Measurements from ENCODE around the gene CDH4.

The CDH4 gene

DNA sequence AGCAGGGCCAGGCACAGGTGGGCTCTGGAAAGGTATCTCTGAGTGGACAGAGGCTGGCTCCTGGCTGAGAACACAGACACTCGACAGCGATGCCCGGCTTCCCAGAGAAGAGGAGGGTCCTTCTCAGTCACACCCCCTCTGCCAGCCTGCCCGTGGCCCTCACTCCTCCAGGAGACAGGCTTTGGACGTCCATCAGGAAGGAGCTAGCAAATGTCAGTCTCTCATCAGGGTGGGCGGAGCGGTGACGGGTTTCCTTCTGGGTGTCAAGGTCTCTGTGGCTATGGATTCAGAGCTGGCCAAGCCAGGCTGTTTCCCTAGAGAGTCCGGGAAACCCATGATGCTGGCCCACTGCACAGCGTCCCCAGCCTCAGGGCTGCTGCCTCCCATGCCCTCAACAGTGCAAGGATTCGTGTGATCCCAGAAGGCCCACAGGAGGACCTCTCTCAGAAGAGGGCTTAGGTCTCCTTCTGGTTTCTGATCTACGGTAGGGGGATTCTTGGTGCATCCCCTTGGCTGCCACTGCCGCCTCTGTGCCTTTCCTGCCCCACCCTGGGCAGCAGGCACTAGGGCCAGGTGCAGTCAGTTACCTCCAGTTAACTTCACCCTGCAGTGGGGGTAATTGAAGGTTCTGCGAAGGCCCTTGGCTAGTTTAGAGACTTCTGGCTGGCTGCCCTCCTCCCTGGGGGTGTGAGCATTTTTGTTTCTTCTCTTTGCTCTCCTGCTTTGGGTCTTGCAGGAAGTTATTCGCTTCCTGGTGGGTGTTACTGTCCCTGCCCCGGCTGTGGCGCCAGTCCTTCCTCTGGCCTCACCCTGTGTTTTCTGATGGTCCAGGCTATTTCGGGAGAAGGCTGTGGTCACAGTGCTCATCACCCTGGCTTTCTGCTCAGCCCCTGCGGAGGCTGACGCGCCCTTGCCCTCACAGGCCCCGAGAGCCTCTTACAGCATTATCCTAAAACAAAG, 80.2 kb downstream of the CDH4 start:
- DNase-seq, result no peak

GRCh38 chr20:61333484-61334108, 81.5 kb downstream of the CDH4 start:
- DNase-seq, result no peak

GRCh38 chr20:61340157-61340556, 88.1 kb downstream of the CDH4 start:
- no peak for DNase-seq

DNA sequence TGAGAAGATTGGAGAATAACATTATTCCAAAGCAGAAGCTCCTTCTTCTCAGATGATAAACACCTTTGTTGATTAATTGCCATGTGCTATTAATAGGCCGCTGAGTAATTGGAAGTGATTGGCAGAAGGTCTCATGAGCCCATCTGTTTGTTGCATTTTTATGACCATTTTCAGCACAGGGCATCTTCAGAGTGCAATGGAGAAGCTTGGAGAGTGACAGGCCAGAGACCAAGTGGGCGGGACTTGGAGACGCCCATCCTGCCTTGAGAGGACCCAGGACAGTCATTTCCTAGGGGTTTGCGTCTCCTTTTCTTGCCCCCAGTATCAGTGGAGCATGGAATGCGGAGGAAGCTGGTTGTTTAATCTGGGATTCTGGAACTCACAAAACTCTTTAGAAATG, 89.5 kb downstream of the CDH4 start:
- no peak for DNase-seq

- DNase-seq, result no peak
These were observed 91.9 kb downstream of the CDH4 start for GRCh38 chr20:61343934-61344333.

- no peak for DNase-seq
These were observed 93.6 kb downstream of the CDH4 start for GRCh38 chr20:61345656-61346055.

DNA sequence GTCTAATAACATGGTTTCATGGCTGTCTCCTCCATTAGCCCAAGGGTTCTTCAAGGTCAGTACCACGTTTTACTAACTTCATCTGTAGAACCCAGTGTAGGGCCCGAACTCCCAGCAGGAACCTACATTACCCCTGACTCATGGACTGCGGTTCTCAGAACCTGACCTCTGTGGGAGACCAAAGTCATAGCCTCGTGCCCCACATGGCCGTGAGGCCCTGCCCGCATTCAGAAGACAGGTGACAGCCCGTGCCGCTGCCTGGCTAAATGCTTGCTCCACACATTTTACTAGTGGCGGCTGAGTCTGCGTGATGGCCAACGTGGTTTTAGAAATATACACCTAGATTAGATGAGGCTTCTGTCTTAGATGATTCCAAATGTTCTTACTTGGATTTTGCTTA, 94.9 kb downstream of the CDH4 start:
- no peak for DNase-seq

DNA sequence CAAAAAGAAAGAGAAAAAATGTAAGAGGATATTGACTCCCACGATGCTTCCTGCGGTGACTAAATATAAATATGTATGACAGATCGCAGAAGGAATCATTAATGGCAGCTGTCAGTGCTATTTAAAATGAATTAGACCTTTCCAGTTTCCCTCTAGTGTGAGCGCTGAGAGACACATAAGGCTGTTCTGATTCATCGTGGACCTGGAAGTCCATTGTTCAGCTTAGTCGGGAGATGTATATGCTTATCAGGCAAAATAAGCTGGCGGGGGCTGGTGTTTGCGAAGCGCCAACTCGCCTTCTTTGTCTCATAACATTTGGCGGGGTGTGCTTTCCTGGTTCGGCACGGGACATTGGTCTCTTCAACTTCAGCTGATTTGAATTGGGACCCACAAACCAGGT, 95.4 kb downstream of the CDH4 start:
- no peak for DNase-seq

GRCh38 chr20:61349447-61350165, 97.5 kb downstream of the CDH4 start:
- no peak for DNase-seq

GRCh38 chr20:61350500-61351250, 98.6 kb downstream of the CDH4 start:
- no peak for DNase-seq

DNA sequence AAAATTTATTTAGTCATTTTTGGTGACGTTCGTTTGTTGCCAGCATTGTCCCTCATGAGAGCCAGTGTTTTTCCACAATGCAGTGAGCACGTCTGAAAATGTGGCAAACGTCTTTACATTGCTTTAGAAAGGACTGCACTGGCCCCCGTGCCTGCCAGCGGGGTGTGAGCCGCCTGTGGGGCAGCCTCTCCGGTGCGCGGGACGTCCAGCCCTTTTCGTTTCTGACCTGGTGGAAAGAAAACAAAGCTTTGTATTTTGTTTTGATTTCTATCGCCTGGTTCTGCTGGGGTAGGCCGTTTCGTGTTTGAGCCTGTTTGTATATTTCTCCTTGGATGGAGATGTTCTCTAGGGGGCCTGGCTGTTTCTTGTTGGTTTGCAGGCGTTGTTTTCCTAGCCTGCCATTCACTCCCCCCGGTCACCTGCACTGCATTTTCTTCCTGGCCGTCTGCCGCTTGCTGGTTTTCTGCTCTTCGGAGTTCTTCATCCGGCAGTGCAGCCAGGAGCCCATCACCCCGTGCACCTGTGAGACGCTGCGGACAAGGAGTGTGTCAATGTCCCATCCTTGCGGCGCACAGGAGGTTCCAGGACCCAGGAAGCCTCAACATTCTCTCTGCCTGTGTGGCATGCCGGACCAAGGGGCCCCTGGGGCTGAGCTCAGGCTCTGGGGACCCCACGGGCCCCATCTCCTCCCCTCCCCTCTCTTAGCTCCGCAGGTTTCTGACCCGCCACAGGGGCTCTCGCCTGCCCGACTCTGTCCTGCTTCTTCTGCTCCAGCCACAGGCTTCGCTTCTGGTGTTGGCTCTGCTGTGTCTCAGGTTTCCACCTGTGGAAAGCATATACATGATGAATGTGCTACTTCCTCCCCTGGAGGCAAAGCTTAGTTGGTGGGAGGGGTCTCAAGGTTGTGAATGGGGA, 100.5 kb downstream of the CDH4 start:
- DNase-seq, result no peak

GRCh38 chr20:61353261-61354000, 101.4 kb downstream of the CDH4 start:
- peak; percentile 53 for DNase-seq

DNA sequence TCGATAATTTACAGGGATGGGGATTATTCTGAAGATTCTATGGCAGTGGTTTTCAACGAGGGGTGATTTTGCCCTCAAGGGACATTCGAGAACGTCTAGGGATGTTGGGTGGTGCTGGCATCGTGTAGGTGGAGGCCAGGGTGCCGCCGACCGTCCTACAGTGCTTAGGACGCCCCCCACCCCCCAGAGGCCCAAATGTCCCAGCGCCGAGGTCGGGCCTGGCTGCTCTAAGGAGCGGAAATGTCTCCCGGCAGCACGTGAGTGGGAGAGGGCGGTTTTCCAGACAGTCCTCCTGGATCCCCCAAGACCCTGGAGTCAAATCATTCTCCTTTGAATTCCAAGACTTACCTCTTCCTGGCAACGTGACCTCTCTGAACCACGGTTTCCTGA, 101.9 kb downstream of the CDH4 start:
- DNase-seq, result no peak

GRCh38 chr20:61354501-61354900, 102.4 kb downstream of the CDH4 start:
- no peak for DNase-seq

DNA sequence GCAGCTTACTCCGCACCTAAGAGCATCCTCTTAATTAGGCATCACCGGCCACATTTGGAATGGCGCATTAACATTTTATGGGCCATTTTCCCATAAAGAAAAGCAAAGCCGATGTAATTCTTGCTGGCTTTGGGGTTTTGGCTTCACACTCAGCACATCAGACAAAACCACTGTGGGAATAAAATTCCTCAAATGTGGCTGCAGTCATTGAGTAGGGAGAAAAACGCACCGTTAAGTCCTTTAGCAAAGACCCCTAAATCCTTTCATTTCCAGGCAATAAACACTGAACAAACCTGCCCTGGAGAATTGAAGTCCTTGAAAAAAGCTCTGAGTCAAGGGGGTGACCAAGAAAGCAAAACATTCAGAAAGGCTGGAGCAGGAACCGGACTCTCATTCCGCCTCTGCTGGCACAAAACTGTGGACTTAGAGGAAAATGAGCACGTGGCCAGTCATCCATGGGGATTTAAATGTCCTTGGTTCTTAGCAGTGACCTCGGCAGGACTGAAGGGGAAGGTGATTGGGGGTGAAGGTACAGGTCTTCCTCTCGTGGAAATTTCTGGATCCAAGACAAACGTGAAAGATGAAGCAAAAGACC, 102.9 kb downstream of the CDH4 start:
- no peak for DNase-seq

DNA sequence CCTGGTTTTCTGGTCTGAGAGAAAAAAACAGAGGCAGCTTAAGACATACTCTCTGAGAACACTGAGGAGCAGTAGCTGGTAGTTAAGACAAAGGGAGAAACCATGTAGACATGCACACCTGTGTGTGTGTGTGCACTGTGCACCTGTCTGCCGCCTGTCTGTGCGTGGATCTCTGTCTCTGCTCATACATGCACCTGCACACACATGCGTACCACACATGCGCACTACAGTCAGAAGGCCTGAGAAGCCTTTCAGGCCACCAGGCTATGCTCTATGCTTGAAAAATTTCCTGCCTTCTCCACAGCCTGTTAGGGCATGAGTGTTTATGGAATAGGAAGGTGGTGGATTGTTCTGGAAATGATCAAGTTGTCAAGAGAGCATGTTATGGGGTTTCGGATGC, 103.5 kb downstream of the CDH4 start:
- no peak for DNase-seq

GRCh38 chr20:61356196-61356595, 104.1 kb downstream of the CDH4 start:
- DNase-seq, result no peak

DNA sequence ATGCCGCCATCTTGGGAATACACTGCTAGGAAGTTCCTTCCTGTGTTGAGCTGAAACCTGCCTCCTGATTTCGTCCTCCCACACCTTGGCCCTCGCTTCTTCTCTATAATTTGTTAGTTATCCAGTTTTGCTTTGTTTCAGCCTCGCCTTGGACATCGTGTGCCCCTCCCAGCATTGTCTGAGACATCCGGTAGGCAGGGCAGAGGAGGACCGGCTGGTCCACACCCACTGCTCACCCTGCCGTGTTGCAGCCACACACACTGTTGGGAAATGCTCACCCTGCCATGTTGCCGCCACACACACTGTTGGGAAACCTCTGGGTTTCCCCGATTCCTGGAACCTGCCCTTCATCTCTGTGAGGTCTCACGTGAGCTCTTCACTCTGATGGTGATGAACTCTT, 105.1 kb downstream of the CDH4 start:
- DNase-seq, result no peak

- DNase-seq, result no peak
These were observed 107.2 kb downstream of the CDH4 start for GRCh38 chr20:61359254-61359653.

DNA sequence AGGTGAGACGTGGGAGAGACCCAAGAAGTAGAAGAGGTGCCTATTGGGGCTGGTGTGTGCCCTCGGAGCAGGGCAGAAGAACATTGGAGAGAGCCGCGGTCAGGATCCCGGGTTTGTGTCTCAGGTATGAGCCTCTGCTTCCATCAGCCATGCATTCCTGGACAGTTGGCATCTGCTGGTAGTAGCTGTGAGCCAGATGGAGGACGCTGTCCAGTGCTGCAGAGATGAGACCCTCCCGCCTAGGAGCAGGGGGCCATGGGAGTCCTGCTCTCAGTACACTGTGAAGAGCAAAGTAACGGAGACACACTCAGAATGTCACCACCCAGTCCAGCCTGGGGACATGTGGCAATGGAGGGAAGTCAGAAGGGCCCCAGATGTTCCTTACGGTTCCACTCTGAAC, 108.2 kb downstream of the CDH4 start:
- DNase-seq, result no peak

DNA sequence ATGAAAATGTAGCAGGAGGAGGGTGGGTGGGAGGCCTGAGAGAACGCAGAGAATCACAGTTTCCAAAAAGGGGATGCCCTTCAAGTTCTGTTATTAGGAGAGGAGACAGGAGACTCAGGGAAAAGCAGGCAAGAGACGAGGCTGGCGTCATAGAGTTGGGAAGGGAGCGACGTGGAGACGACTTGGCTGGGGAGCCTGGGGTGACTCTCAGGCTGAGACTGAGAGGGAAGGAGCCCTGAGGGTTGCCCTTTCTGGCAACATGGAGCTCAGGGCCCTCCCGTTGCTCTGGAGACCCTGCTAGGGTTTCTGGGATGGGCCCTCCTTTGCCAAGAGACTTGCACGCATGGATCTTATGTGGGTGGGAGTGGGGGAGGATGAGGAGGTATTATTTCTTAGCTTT, 108.9 kb downstream of the CDH4 start:
- DNase-seq, result no peak

Data from fibroblast of skin of right quadriceps (primary cell).